GM10266 (cell line): ENCODE measurements around the gene KNDC1.

Experiments used
- DNase-seq: peaks from one replicate; pipeline ENCODE4 v3.0.0; 2012; ENCODE audit errors: extremely low spot score
- TF ChIP-seq, protein P1 (sequence below): IDR thresholded peaks from 2 replicates; pipeline ENCODE4 v1.5.1; 2012; ENCODE audit warnings: mild to moderate bottlenecking, low read depth; ENCODE audit not compliant: control insufficient read depth, insufficient read depth; ENCODE audit errors: missing control alignments

Gene KNDC1

DNA sequence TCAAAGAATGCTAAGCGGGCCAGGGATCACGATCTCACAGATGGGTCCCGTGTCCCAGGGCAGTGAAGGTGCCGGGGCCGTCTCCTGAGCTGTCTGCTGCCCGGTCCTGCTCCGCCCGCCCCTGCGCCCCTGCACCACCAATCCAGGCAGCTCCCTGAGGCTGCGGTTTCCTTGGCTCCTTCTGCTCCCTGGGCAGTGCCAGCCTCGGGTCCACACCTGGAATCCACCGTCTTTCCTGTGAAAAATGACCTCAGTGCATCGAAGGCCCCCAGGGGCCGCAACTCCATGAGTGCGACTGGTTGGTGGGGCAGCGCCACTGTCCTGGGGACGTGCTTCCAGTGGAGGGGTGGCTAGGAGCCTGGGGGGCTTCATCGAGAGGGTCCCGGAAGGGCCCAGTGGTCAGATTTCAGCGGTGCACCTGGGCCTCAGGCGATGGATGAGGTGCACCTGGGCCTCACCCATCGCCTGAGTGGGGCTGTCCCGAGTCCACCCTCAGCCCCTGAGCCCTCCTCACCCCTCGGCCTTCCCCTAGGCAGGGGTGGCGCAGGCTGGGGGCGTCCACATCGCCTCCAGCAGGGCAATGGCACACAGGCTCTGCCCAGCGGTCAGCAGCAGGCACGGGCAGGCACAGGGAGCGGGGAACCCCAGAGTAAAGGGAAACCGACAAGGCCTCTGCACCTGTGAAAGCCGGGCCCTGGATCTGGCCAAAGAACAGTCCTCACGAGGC lies 45.1 kb upstream of the KNDC1 start:
- TF ChIP-seq, protein P1, sequence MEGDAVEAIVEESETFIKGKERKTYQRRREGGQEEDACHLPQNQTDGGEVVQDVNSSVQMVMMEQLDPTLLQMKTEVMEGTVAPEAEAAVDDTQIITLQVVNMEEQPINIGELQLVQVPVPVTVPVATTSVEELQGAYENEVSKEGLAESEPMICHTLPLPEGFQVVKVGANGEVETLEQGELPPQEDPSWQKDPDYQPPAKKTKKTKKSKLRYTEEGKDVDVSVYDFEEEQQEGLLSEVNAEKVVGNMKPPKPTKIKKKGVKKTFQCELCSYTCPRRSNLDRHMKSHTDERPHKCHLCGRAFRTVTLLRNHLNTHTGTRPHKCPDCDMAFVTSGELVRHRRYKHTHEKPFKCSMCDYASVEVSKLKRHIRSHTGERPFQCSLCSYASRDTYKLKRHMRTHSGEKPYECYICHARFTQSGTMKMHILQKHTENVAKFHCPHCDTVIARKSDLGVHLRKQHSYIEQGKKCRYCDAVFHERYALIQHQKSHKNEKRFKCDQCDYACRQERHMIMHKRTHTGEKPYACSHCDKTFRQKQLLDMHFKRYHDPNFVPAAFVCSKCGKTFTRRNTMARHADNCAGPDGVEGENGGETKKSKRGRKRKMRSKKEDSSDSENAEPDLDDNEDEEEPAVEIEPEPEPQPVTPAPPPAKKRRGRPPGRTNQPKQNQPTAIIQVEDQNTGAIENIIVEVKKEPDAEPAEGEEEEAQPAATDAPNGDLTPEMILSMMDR: no peak

DNA sequence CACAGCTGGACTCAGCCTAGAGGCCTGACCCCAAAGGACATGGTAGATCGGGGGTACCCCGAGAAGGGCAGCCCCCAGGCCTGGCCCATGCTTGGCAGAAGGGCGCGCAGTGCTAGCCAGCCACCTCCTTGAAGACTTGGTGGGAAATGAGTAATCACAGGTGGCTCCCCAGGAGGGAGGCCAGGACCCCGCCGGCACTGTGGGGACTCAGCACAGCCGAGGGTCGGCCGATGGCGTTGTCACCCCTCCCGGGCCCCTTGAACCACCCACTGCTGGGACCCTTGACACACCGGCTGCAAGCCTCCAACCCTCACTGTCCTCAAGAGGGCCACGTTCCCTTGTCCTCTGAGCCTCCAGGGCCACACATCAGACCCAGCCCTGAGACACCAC lies 44.6 kb upstream of the KNDC1 start:
- TF ChIP-seq, protein P1: no peak
- DNase-seq: no peak

More for the DNA sequence above, 45.1 kb upstream of the KNDC1 start:
- no peak for DNase-seq

DNA sequence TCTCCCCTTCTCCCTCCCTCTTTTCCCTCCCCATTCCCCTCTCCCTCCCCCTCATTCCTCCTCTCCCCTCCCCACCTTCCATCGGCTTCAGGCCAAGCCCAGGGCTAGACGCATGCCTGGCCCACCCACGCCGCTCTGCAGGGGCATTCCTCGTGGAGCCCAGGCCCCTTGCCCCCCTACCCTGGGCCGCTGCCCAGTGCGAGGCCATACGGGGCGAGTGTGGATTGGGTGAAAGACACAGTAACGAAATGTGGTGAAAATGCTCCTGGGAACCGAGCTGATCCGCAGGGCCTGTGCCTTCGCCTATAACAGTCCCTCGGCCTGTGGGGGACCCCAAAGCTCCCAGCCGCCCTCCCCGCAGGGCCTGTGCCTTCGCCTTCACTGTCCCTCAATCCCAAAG lies 44.0 kb upstream of the KNDC1 start:
- TF ChIP-seq, protein P1: no peak
- no peak for DNase-seq

GRCh38 chr10:133116455-133116854 lies 43.6 kb upstream of the KNDC1 start:
- DNase-seq: no peak
- TF ChIP-seq, protein P1: no peak

DNA sequence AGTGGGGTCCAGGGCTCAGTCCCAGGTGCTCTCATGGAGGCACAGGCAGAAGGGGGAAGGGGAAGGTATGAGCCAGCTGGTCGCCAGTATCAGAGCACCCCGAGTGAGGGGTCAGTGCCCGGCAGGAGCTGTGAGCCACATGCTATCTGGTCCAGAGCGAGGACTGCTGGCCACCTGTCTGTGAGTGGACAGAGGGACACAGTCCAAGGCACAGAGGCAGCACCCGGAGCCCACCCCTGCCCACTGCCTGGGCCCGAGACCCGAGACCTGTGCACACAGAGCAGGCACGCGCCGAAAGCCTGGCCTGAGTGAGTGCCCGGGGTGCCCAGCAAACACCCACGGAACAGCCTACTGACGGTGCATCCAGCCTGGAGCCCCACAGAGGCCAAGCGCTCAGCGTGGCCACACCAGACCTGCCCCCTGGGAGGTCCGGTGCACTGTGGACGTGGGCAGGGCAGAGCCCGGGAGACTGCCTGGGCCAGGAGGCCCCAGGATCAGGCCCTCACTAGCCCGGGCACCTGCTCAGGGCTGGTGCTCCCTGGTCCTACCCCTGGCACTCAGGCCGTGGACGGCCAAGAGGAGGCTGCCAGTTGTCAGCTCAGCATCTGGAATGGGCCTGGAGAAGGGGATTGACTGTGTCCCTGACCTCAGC lies 42.9 kb upstream of the KNDC1 start:
- TF ChIP-seq, protein P1: no peak
- no peak for DNase-seq

- TF ChIP-seq, protein P1: no peak
- no peak for DNase-seq
Measured at GRCh38 chr10:133117688-133118071, 42.3 kb upstream of the KNDC1 start.

DNA sequence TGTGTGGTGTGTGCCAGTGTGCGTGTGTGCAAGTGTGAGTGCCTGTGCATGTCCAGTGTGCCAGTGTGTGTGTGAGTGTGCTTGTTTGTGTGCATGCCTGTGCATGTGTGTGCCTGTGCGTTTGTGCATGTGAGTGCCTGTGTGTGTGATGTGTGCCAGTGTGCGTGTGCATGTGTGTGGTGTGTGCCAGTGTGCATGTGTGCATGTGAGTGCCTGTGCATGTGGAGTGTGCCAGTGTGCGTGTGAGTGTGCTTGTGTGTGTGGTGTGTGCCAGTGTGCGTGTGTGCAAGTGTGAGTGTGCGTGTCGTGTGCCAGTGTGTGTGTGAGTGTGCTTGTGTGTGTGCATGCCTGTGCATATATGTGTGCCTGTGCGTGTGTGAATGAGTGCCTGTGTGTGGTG lies 38.5 kb upstream of the KNDC1 start:
- DNase-seq: no peak
- TF ChIP-seq, protein P1: no peak
